HUDEP-2 (cell line): ENCODE results near the gene SPSB4.

Source experiments
- DNase-seq, 76 experiments: peaks; one replicate each; lab custom pipeline; 2025; ENCODE audit not compliant: unreplicated experiment in 76 of 76; lab: John Stamatoyannopoulos, UW

Gene SPSB4

GRCh38 chr3:141052201-141053069, 1.3 kb downstream of the SPSB4 start:
- no peak for DNase-seq

- DNase-seq, result no peak
Measured at GRCh38 chr3:141055136-141055535, 4.0 kb downstream of the SPSB4 start.

- no peak for DNase-seq
Measured at GRCh38 chr3:141055536-141056445, 4.6 kb downstream of the SPSB4 start.

- no peak for DNase-seq
Measured at GRCh38 chr3:141056751-141057171, 5.6 kb downstream of the SPSB4 start.

GRCh38 chr3:141057436-141057835, 6.3 kb downstream of the SPSB4 start:
- DNase-seq, result no peak

- DNase-seq, result no peak
Measured at GRCh38 chr3:141057946-141058800, 7.0 kb downstream of the SPSB4 start.

- no peak for DNase-seq
Measured at GRCh38 chr3:141058996-141059395, 7.8 kb downstream of the SPSB4 start.

- DNase-seq, result no peak
Measured at GRCh38 chr3:141059816-141060215, 8.7 kb downstream of the SPSB4 start.

GRCh38 chr3:141060327-141060726, 9.2 kb downstream of the SPSB4 start:
- DNase-seq, result no peak

GRCh38 chr3:141063831-141064230, 12.7 kb downstream of the SPSB4 start:
- no peak for DNase-seq

- DNase-seq, result no peak
Measured at GRCh38 chr3:141064255-141064926, 13.2 kb downstream of the SPSB4 start.

GRCh38 chr3:141065258-141065657, 14.1 kb downstream of the SPSB4 start:
- DNase-seq, result no peak

GRCh38 chr3:141065841-141066805, 15.0 kb downstream of the SPSB4 start:
- no peak for DNase-seq

- no peak for DNase-seq
Measured at GRCh38 chr3:141067206-141067974, 16.2 kb downstream of the SPSB4 start.

GRCh38 chr3:141070229-141070628, 19.1 kb downstream of the SPSB4 start:
- no peak for DNase-seq

- DNase-seq, result no peak
Measured at GRCh38 chr3:141070727-141071357, 19.7 kb downstream of the SPSB4 start.

GRCh38 chr3:141071681-141072260, 20.6 kb downstream of the SPSB4 start:
- DNase-seq, result no peak
